NCI-H2196 (cell line): ENCODE data around the gene PACC1.
"Not testable (repeated sequence)": the region's sequence is repeated elsewhere in the genome, so short reads cannot be mapped to it uniquely, and the experiment has no call there.

Experiments used
- DNase-seq: peaks from one replicate; lab custom pipeline; 2025; ENCODE audit not compliant: unreplicated experiment; lab: John Stamatoyannopoulos, UW

The PACC1 gene

GRCh38 chr1:212397171-212397570, 17.5 kb downstream of the PACC1 start:
- DNase-seq, result no peak

GRCh38 chr1:212396638-212397037, 18.0 kb downstream of the PACC1 start:
- DNase-seq, result no peak

GRCh38 chr1:212395678-212396437, 18.8 kb downstream of the PACC1 start:
- DNase-seq, result not testable (repeated sequence)

GRCh38 chr1:212388985-212389716, 25.5 kb downstream of the PACC1 start:
- DNase-seq, result no peak

- DNase-seq, result no peak
Observed at GRCh38 chr1:212386029-212386428, 28.7 kb downstream of the PACC1 start.

GRCh38 chr1:212381397-212382035, 33.2 kb downstream of the PACC1 start:
- no peak for DNase-seq

- DNase-seq, result no peak
Observed at GRCh38 chr1:212379366-212379765, 35.3 kb downstream of the PACC1 start.

- DNase-seq, result no peak
Observed at GRCh38 chr1:212377644-212378043, 37.0 kb downstream of the PACC1 start.

GRCh38 chr1:212375986-212376385, 38.7 kb downstream of the PACC1 start:
- DNase-seq, result no peak

- DNase-seq, result peak; percentile 63
Observed at GRCh38 chr1:212368073-212368484, 46.6 kb downstream of the PACC1 start.

GRCh38 chr1:212367474-212368072, 47.1 kb downstream of the PACC1 start:
- DNase-seq, result no peak

- DNase-seq, result no peak
Observed at GRCh38 chr1:212366901-212367300, 47.8 kb downstream of the PACC1 start.

GRCh38 chr1:212364985-212365384, 49.7 kb downstream of the PACC1 start:
- DNase-seq, result no peak

GRCh38 chr1:212359794-212360479, 54.7 kb downstream of the PACC1 start:
- no peak for DNase-seq

- DNase-seq, result no peak
Observed at GRCh38 chr1:212355230-212355969, 59.3 kb downstream of the PACC1 start.

- DNase-seq, result no peak
Observed at GRCh38 chr1:212354464-212354863, 60.2 kb downstream of the PACC1 start.

- no peak for DNase-seq
Observed at GRCh38 chr1:212353181-212353580, 61.5 kb downstream of the PACC1 start.

GRCh38 chr1:212351588-212352362, 62.9 kb downstream of the PACC1 start:
- no peak for DNase-seq

GRCh38 chr1:212346601-212347000, 68.1 kb downstream of the PACC1 start:
- DNase-seq, result no peak
